Duodenal mucosa (tissue), 2 donors: Measurements from ENCODE around the gene GSG1L.

Source experiments
- H3K27ac ChIP-seq: one replicate; pipeline ENCODE4 v1.7.0; 2013; ENCODE audit warnings: low read depth, low read length
- H3K27me3 ChIP-seq, 2 donors: one replicate each; pipeline ENCODE4 v1.7.0; 2013; ENCODE audit warnings: low read length in 2 of 2, control low read depth in 1 of 2; ENCODE audit not compliant: insufficient read depth in 2 of 2, control insufficient read depth in 1 of 2
- H3K36me3 ChIP-seq, 2 donors: one replicate each; pipeline ENCODE4 v1.7.0; 2013; ENCODE audit warnings: low read length in 2 of 2, control low read depth in 1 of 2; ENCODE audit not compliant: insufficient read depth in 2 of 2, control insufficient read depth in 1 of 2
- H3K4me1 ChIP-seq, 2 donors: one replicate each; pipeline ENCODE4 v1.7.0; 2013; ENCODE audit warnings: low read length in 2 of 2, control low read depth in 1 of 2; ENCODE audit not compliant: insufficient read depth in 2 of 2, control insufficient read depth in 1 of 2
- H3K4me3 ChIP-seq, 2 donors: one replicate each; pipeline ENCODE4 v1.7.0; 2013; ENCODE audit warnings: low read length in 2 of 2, low read depth in 1 of 2
- H3K9ac ChIP-seq, 2 donors: one replicate each; pipeline ENCODE4 v1.7.0; 2013; ENCODE audit warnings: low read length in 2 of 2, low read depth in 1 of 2
- H3K9me3 ChIP-seq, 2 donors: one replicate each; pipeline ENCODE4 v1.7.0; 2013; ENCODE audit warnings: low read length in 2 of 2, control low read depth in 1 of 2; ENCODE audit not compliant: control insufficient read depth in 1 of 2

Gene GSG1L

GRCh38 chr16:27759301-27759871, 304.1 kb downstream of the GSG1L start:
- Histone ChIP-seq H3K4me3 (no peak overlapping the region), H3K9me3 (no peaks in the 10 kb centered on the region), H3K27me3 (no peaks in the 10 kb centered on the region), H3K4me1 (no peaks in the 10 kb centered on the region), H3K9ac (no peak overlapping the region), H3K36me3 (peaks cover 9 to 40% of the 10 kb centered on the region in 2 donors), H3K27ac (no peak overlapping the region)

GRCh38 chr16:27758544-27758943, 305.0 kb downstream of the GSG1L start:
- no peaks in the 10 kb centered on the region for H3K27me3 ChIP-seq
- no peak overlapping the region for H3K27ac ChIP-seq
- peaks cover 12 to 44% of the 10 kb centered on the region in 2 donors for H3K36me3 ChIP-seq
- H3K9me3 ChIP-seq, result no peaks in the 10 kb centered on the region
- H3K4me3 ChIP-seq, result no peak overlapping the region
- no peaks in the 10 kb centered on the region for H3K4me1 ChIP-seq
- H3K9ac ChIP-seq, result no peak overlapping the region

GRCh38 chr16:27756206-27756970, 307.1 kb downstream of the GSG1L start:
- H3K27ac ChIP-seq, result no peak overlapping the region
- peaks cover 4 to 29% of the 10 kb centered on the region in 2 donors for H3K36me3 ChIP-seq
- no peaks in the 10 kb centered on the region for H3K4me1 ChIP-seq
- H3K4me3 ChIP-seq, result no peak overlapping the region
- H3K27me3 ChIP-seq, result no peaks in the 10 kb centered on the region
- H3K9ac ChIP-seq, result no peak overlapping the region
- no peaks in the 10 kb centered on the region for H3K9me3 ChIP-seq

GRCh38 chr16:27754788-27755690, 308.5 kb downstream of the GSG1L start:
- Histone ChIP-seq H3K9me3 (no peaks in the 10 kb centered on the region), H3K4me3 (no peak overlapping the region), H3K27me3 (no peaks in the 10 kb centered on the region), H3K36me3 (peaks cover 4 to 20% of the 10 kb centered on the region in 2 donors), H3K9ac (no peak overlapping the region), H3K4me1 (no peaks in the 10 kb centered on the region), H3K27ac (no peak overlapping the region)

GRCh38 chr16:27753563-27753962, 310.0 kb downstream of the GSG1L start:
- Histone ChIP-seq H3K27ac (no peak overlapping the region), H3K36me3 (peaks cover 4 to 14% of the 10 kb centered on the region in 2 donors)

GRCh38 chr16:27752241-27752640, 311.3 kb downstream of the GSG1L start:
- Histone ChIP-seq H3K27ac (no peak overlapping the region), H3K36me3 (peaks cover 4 to 14% of the 10 kb centered on the region in 2 donors), H3K9ac (no peak overlapping the region), H3K9me3 (no peaks in the 10 kb centered on the region), H3K27me3 (no peaks in the 10 kb centered on the region), H3K4me3 (no peak overlapping the region), H3K4me1 (peaks cover 0 to 6% of the 10 kb centered on the region in 2 donors)

More at GRCh38 chr16:27753563-27753962, 310.0 kb downstream of the GSG1L start:
- Histone ChIP-seq H3K27me3 (no peaks in the 10 kb centered on the region), H3K9me3 (no peaks in the 10 kb centered on the region), H3K4me3 (no peak overlapping the region), H3K4me1 (peaks cover 0 to 6% of the 10 kb centered on the region in 2 donors), H3K9ac (no peak overlapping the region)

- Histone ChIP-seq H3K27me3 (no peaks in the 10 kb centered on the region), H3K4me1 (peaks cover 0 to 6% of the 10 kb centered on the region in 2 donors), H3K9ac (no peak overlapping the region), H3K27ac (no peak overlapping the region), H3K4me3 (no peak overlapping the region), H3K9me3 (no peaks in the 10 kb centered on the region), H3K36me3 (peaks cover 4 to 14% of the 10 kb centered on the region in 2 donors)
These were observed 311.8 kb downstream of the GSG1L start for GRCh38 chr16:27751676-27752075.

- peaks cover 4 to 14% of the 10 kb centered on the region in 2 donors for H3K36me3 ChIP-seq
- peaks cover 0 to 6% of the 10 kb centered on the region in 2 donors for H3K4me1 ChIP-seq
- H3K9ac ChIP-seq, result no peak overlapping the region
- no peaks in the 10 kb centered on the region for H3K27me3 ChIP-seq
- H3K4me3 ChIP-seq, result no peak overlapping the region
- no peaks in the 10 kb centered on the region for H3K9me3 ChIP-seq
- no peak overlapping the region for H3K27ac ChIP-seq
These were observed 312.3 kb downstream of the GSG1L start for GRCh38 chr16:27751233-27751632.

- H3K9me3 ChIP-seq, result no peaks in the 10 kb centered on the region
- peaks cover 0 to 6% of the 10 kb centered on the region in 2 donors for H3K4me1 ChIP-seq
- H3K27me3 ChIP-seq, result no peaks in the 10 kb centered on the region
- no peak overlapping the region for H3K27ac ChIP-seq
- no peak overlapping the region for H3K9ac ChIP-seq
- peaks cover 4 to 10% of the 10 kb centered on the region in 2 donors for H3K36me3 ChIP-seq
- H3K4me3 ChIP-seq, result no peak overlapping the region
These were observed 313.6 kb downstream of the GSG1L start for GRCh38 chr16:27749946-27750345.

GRCh38 chr16:27749547-27749875, 314.0 kb downstream of the GSG1L start:
- peaks cover 4 to 8% of the 10 kb centered on the region in 2 donors for H3K36me3 ChIP-seq
- no peaks in the 10 kb centered on the region for H3K27me3 ChIP-seq
- H3K9me3 ChIP-seq, result no peaks in the 10 kb centered on the region
- H3K4me3 ChIP-seq, result no peak overlapping the region
- peaks cover 0 to 6% of the 10 kb centered on the region in 2 donors for H3K4me1 ChIP-seq
- H3K27ac ChIP-seq, result no peak overlapping the region
- H3K9ac ChIP-seq, result no peak overlapping the region
